ENCODE measurements around the gene SSNA1. TPM values are rescaled to one million over a fixed set of nuclear protein-coding genes. Genes with fewer than 3 reads are reported as not detected.

The SSNA1 gene
- total RNA-seq, 2 donors from 2014 or later: 53.1 to 55.1 TPM

GRCh38 chr9:137213160-137214060 is 24.9 kb downstream of the SSNA1 start:
- no peak for ATAC-seq
- DNase-seq: no peak
- intact Hi-C loops (cut with DNase I): no loop called here

- intact Hi-C loops (cut with DNase I): no loop called here
- no peak for DNase-seq
- ATAC-seq: no peak
These were observed 26.1 kb downstream of the SSNA1 start for GRCh38 chr9:137214620-137215019.

GRCh38 chr9:137215196-137215986 is 26.9 kb downstream of the SSNA1 start:
- ATAC-seq: no peak
- intact Hi-C loops (cut with DNase I): no loop called here
- no peak for DNase-seq

GRCh38 chr9:137216188-137216965 is 27.9 kb downstream of the SSNA1 start:
- ATAC-seq: no peak
- intact Hi-C loops (cut with DNase I): no loop called here
- DNase-seq: no peak

GRCh38 chr9:137217276-137218211 is 29.1 kb downstream of the SSNA1 start:
- DNase-seq (peak; percentile 69), ATAC-seq (peak; percentile 33 to 70)
- intact Hi-C loops (cut with DNase I): no loop called here

GRCh38 chr9:137218212-137218753 is 29.8 kb downstream of the SSNA1 start:
- no peak for ATAC-seq
- DNase-seq: no peak
- intact Hi-C loops (cut with DNase I): no loop called here

GRCh38 chr9:137218754-137219271 is 30.3 kb downstream of the SSNA1 start:
- DNase-seq (no peak), ATAC-seq (peak in 1 of 2 donors; percentile 5)
- intact Hi-C loops (cut with DNase I): no loop called here

GRCh38 chr9:137219757-137220316 is 31.4 kb downstream of the SSNA1 start:
- no peak for ATAC-seq
- DNase-seq: no peak
- intact Hi-C loops (cut with DNase I): no loop called here

GRCh38 chr9:137220317-137221094 is 32.0 kb downstream of the SSNA1 start:
- no peak for DNase-seq
- ATAC-seq: no peak
- intact Hi-C loops (cut with DNase I): no loop called here

- DNase-seq: no peak
- intact Hi-C loops (cut with DNase I): no loop called here
These were observed 32.6 kb downstream of the SSNA1 start for GRCh38 chr9:137221095-137221505.

GRCh38 chr9:137221506-137222111 is 33.1 kb downstream of the SSNA1 start:
- no peak for ATAC-seq

More at GRCh38 chr9:137221095-137221505, 32.6 kb downstream of the SSNA1 start:
- no peak for ATAC-seq

GRCh38 chr9:137222190-137223077 is 34.0 kb downstream of the SSNA1 start, which contains the start of gene RNF208:
TSS of gene RNF208 (minus strand) at chr9:137222240. CDS start at chr9:137221212, 1,028 bp downstream.
- intact Hi-C loops (cut with DNase I): no loop called here
- DNase-seq (no peak), ATAC-seq (peak; percentile 4 to 12)

More at GRCh38 chr9:137221506-137222111, 33.1 kb downstream of the SSNA1 start:
- intact Hi-C loops (cut with DNase I): no loop called here
- no peak for DNase-seq

- ATAC-seq: peak; percentile 93 to 95
- peak; percentile 99 for DNase-seq
- intact Hi-C loops (cut with DNase I): no loop called here
These were observed 34.8 kb downstream of the SSNA1 start for GRCh38 chr9:137223078-137223970.

All from left cardiac atrium (tissue), 4 donors.